Stimulated activated CD4-positive, alpha-beta T cell treated with anti-CD3 and anti-CD28 coated beads, Interleukin-1b, Interleukin-23, amount 100 ng/mL, for 1 hour (primary cell): ENCODE measurements around the gene MTOR.

Source experiments
- DNase-seq, 2 donors: peaks; one replicate each; pipeline ENCODE4 v3.0.0-alpha.2; 2020; ENCODE audit warnings: low read depth in 2 of 2

Gene MTOR

GRCh38 chr1:11151114-11151513 is 111.2 kb downstream of the MTOR start:
- DNase-seq: no peak

GRCh38 chr1:11150326-11150725 is 112.0 kb downstream of the MTOR start:
- no peak for DNase-seq

- no peak for DNase-seq
Measured at GRCh38 chr1:11147197-11147770, 115.1 kb downstream of the MTOR start.

- DNase-seq: no peak
Measured at GRCh38 chr1:11145741-11146140, 116.6 kb downstream of the MTOR start.

- no peak for DNase-seq
Measured at GRCh38 chr1:11144570-11145256, 117.6 kb downstream of the MTOR start.

GRCh38 chr1:11143907-11144306 is 118.4 kb downstream of the MTOR start:
- DNase-seq: no peak

GRCh38 chr1:11143401-11143800 is 119.0 kb downstream of the MTOR start:
- DNase-seq: no peak

- DNase-seq: no peak
Measured at GRCh38 chr1:11142618-11143391, 119.5 kb downstream of the MTOR start.

GRCh38 chr1:11138952-11139351 is 123.4 kb downstream of the MTOR start:
- DNase-seq: no peak

- DNase-seq: no peak
Measured at GRCh38 chr1:11138029-11138428, 124.3 kb downstream of the MTOR start.

GRCh38 chr1:11134898-11135266 is 127.5 kb downstream of the MTOR start:
- no peak for DNase-seq

GRCh38 chr1:11134251-11134897 is 128.0 kb downstream of the MTOR start:
- no peak for DNase-seq

GRCh38 chr1:11132563-11133293 is 129.6 kb downstream of the MTOR start:
- no peak for DNase-seq

- no peak for DNase-seq
Measured at GRCh38 chr1:11131816-11132215, 130.5 kb downstream of the MTOR start.

- no peak for DNase-seq
Measured at GRCh38 chr1:11130406-11130805, 131.9 kb downstream of the MTOR start.

GRCh38 chr1:11129649-11130390 is 132.5 kb downstream of the MTOR start:
- no peak for DNase-seq

GRCh38 chr1:11126569-11126968 is 135.8 kb downstream of the MTOR start:
- no peak for DNase-seq

- no peak for DNase-seq
Measured at GRCh38 chr1:11125931-11126330, 136.4 kb downstream of the MTOR start.

- no peak for DNase-seq
Measured at GRCh38 chr1:11124965-11125364, 137.4 kb downstream of the MTOR start.

- DNase-seq: no peak
Measured at GRCh38 chr1:11116318-11116717, 146.0 kb downstream of the MTOR start.

GRCh38 chr1:11114966-11115365 is 147.4 kb downstream of the MTOR start:
- DNase-seq: no peak
